Right lobe of liver (tissue), 6 donors: Measurements from ENCODE around the gene ARHGAP27. TPM values are rescaled to one million over a fixed set of nuclear protein-coding genes. Genes with fewer than 3 reads are reported as not detected.

ENCODE experiments used
- ATAC-seq, 4 donors: fragments of 200-7000 bp; cut with Tn5 transposase; one replicate each; pipeline ENCODE4 v1.9.1; 2020; ENCODE audit warnings: mild to moderate bottlenecking in 4 of 4, moderate library complexity in 4 of 4
- DNase-seq, 3 donors: peaks; one replicate each; pipeline ENCODE4 v3.0.0-alpha.2; 2020
- H3K27ac ChIP-seq, 3 donors: fragments of 200-600 bp; one replicate each; pipeline ENCODE4 v1.8.0; 2022
- H3K27me3 ChIP-seq, 2 donors: fragments of 200-600 bp; one replicate each; pipeline ENCODE4 v1.8.0; 2022
- H3K36me3 ChIP-seq, 4 donors: fragments of 200-600 bp; sonication (generic) in 1 of 4; one replicate each; pipeline versions ENCODE4 v1.5.1 to v1.8.0; 2017 to 2022; ENCODE audit warnings: control low read depth in 1 of 4
- H3K4me1 ChIP-seq, 4 donors: fragments of 200-600 bp; sonication (generic) in 1 of 4; one replicate each; pipeline versions ENCODE4 v1.5.1 to v1.8.0; 2017 to 2022; ENCODE audit warnings: control low read depth in 1 of 4
- H3K4me3 ChIP-seq, 3 donors: fragments of 200-600 bp; one replicate each; pipeline ENCODE4 v1.8.0; 2022
- H3K9me3 ChIP-seq, 4 donors: fragments of 200-600 bp; sonication (generic) in 1 of 4; one replicate each; pipeline versions ENCODE4 v1.5.1 to v1.8.0; 2017 to 2022; ENCODE audit warnings: control low read depth in 1 of 4
- POLR2A ChIP-seq: fragments of 450-650 bp; IDR thresholded peaks from one replicate; pipeline ENCODE4 v1.6.1; 2017; ENCODE audit warnings: antibody characterized with exemption, mild to moderate bottlenecking
- WGBS: methylation state at CpG from one replicate; pipeline ENCODE4 v1.1.6; 2018; ENCODE audit warnings: low coverage, low lambda C conversion rate; ENCODE audit not compliant: insufficient coverage; ENCODE audit errors: missing lambda C conversion rate; 5-methylcytosine and 5-hydroxymethylcytosine counted together
- intact Hi-C, 2 donors: fragments of 100-400 bp; cut with DNase I; formaldehyde crosslinking; loops; one replicate each; pipeline versions ENCODE4 v1.11.2 to v1.14.1; 2022
- total RNA-seq, 6 experiments: library from RNA; depleted of rRNA in 2 of 6; stranded (reverse); fragments of >200 nt in 2 of 6; fragmentation: NEBNext Ultra II Directional in 3 of 6; extraction: Animal tissue kit (Norgen Biotek cat#: 25700) in 3 of 6; gene quantifications; one replicate each; pipeline versions ENCODE4 v1.1.0 to v1.2.4, GENCODE V29; 2016 to 2023
- TF ChIP-seq, protein P1 (sequence below), 4 donors: fragments of 200-600 bp in 3 of 4; fragments of 450-650 bp in 1 of 4; IDR thresholded peaks; one replicate each; pipeline versions ENCODE4 v1.5.1 to v1.8.0; 2016 to 2022; ENCODE audit warnings: antibody characterized with exemption in 4 of 4, mild to moderate bottlenecking in 2 of 4
- donor health status: DM: no; HTN: yes; CAD: no.
- donor health status: DM: no; HTN: no; CAD: no.
- donor health status: DM: no; HTN: no; CAD: no.
- donor health status: DM: no; HTN: yes; CAD: no.
- donor health status: DM: no; HTN: yes; CAD: no.

The ARHGAP27 gene
- total RNA-seq, 6 experiments from 2014 or later = 4.9 to 9.3 (median 6.8) TPM

DNA sequence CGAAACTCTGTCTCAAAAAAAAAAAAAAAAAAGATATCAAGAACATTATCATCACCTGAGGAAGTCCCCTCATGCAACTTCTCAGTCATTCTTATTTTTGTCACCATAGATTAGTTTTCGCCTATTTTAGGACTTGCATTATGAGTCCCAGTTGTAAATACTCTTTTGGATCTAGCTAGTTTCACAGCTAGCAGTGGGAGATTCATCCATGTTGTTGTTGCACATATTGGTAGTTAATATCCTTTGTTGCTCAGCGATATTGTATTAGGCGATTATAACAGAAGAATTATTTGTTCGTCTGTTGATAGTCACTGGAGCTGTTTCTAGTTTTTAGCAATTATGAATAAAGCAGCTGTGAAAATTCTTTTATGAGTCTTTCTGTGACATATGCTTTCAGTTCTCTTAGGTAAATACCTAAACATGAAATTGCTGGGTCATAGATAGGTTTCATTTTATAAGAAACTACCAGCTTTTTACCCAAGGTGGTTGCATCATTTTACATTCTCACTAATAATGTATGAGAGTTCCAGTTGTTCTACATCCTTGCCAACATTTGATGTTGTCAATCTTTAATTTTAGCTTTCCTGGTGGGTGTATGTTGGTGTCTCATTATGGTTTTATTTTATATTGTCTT lies 75.2 kb downstream of the ARHGAP27 start:
- Histone ChIP-seq H3K27ac (no peak overlapping the region), H3K4me3 (no peak overlapping the region), H3K4me1 (no peaks in the 10 kb centered on the region), H3K27me3 (no peaks in the 10 kb centered on the region), H3K9me3 (no peaks in the 10 kb centered on the region), H3K36me3 (no peaks in the 10 kb centered on the region)
- WGBS = 81% methylated on average over 5 of the region's 5 CpGs
- DNase-seq = no peak
- no peak for ATAC-seq
- no peak for TF ChIP-seq POLR2A
- TF ChIP-seq, protein P1, sequence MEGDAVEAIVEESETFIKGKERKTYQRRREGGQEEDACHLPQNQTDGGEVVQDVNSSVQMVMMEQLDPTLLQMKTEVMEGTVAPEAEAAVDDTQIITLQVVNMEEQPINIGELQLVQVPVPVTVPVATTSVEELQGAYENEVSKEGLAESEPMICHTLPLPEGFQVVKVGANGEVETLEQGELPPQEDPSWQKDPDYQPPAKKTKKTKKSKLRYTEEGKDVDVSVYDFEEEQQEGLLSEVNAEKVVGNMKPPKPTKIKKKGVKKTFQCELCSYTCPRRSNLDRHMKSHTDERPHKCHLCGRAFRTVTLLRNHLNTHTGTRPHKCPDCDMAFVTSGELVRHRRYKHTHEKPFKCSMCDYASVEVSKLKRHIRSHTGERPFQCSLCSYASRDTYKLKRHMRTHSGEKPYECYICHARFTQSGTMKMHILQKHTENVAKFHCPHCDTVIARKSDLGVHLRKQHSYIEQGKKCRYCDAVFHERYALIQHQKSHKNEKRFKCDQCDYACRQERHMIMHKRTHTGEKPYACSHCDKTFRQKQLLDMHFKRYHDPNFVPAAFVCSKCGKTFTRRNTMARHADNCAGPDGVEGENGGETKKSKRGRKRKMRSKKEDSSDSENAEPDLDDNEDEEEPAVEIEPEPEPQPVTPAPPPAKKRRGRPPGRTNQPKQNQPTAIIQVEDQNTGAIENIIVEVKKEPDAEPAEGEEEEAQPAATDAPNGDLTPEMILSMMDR (IDR thresholded peaks at IDR 0.05) = no peak
- intact Hi-C loops = no loop called here

DNA sequence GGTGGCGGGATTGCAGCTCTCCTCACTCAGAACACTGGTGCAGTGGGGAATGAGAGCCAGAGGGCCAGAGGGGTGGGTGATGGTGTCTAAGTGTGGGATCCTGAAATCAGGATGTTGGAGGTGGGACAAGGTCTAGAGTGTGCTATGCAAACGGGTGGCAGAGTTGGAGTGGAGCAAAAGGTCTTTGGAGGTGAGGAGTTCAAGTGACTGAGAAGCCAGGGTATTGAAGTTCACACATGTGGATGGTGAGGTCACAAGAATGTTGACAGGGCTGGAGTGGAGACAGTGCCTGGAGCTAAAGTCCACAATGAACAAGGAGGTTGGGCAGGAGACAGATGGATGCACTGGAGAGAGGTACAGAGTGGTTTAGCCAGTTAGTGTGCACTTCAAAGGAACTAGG lies 77.6 kb downstream of the ARHGAP27 start:
- ATAC-seq (no peak), DNase-seq (peak in 1 of 3 donors; percentile 14)
- no peaks in the 10 kb centered on the region for H3K36me3 ChIP-seq
- H3K27me3 ChIP-seq = no peaks in the 10 kb centered on the region
- intact Hi-C loops = no loop called here
- no peak for TF ChIP-seq POLR2A
- TF ChIP-seq, protein P1 (IDR thresholded peaks at IDR 0.05) = no peak
- no peaks in the 10 kb centered on the region for H3K4me1 ChIP-seq
- 59% methylated on average over 2 of the region's 2 CpGs for WGBS
- H3K27ac ChIP-seq = no peak overlapping the region
- no peak overlapping the region for H3K4me3 ChIP-seq
- no peaks in the 10 kb centered on the region for H3K9me3 ChIP-seq

DNA sequence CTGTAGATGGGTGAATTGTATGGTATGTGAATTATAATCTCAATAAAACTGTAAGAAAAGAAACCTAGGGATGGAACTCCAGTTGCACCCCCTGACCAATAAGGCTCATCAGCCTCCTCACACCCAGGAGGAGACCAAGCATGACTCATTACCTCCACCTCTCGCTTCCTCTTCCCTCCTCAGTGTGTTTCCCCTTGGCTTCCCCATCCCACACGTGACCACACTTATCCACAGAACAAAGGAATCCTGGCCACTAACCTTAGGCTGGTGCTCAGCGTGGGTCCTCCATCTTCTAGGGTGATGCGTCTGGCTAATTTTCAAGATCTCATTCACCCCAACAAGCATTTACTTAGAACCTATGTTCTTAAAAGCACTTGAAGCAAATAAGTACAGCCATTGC lies 79.6 kb downstream of the ARHGAP27 start:
- H3K4me3 ChIP-seq = no peak overlapping the region
- intact Hi-C loops = no loop called here
- ATAC-seq = no peak
- peak in 1 of 3 donors; percentile 16 for DNase-seq
- H3K9me3 ChIP-seq = no peaks in the 10 kb centered on the region
- H3K27ac ChIP-seq = no peak overlapping the region
- TF ChIP-seq, protein P1 (IDR thresholded peaks at IDR 0.05) = no peak
- no peak for TF ChIP-seq POLR2A
- no peaks in the 10 kb centered on the region for H3K36me3 ChIP-seq
- WGBS = 67% methylated on average over 4 of the region's 4 CpGs
- H3K4me1 ChIP-seq = no peaks in the 10 kb centered on the region
- no peaks in the 10 kb centered on the region for H3K27me3 ChIP-seq

DNA sequence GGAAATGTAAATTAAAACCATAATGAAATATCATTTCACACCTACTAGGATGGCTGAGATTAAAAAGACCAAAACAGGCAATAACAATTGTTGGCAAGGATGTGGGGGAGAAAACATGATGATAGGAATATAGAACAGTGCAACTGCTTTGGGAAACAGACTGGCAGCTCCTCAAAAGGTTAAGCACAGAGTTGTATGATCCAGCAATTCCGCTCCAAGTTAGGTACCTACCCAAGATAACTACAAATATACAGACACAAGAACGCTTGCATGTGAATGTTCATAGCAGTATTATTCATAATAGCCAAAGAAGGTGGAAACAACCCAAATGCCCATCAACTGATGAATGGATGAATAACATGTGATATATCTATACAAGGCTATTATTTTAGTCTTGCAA lies 80.8 kb downstream of the ARHGAP27 start:
- TF ChIP-seq, protein P1 (IDR thresholded peaks at IDR 0.05) = no peak
- TF ChIP-seq POLR2A = no peak

More for the DNA sequence above, 80.8 kb downstream of the ARHGAP27 start:
- no peak for ATAC-seq
- Histone ChIP-seq H3K9me3 (no peaks in the 10 kb centered on the region), H3K27ac (no peak overlapping the region), H3K4me3 (no peak overlapping the region), H3K4me1 (no peaks in the 10 kb centered on the region), H3K27me3 (no peaks in the 10 kb centered on the region), H3K36me3 (no peaks in the 10 kb centered on the region)
- DNase-seq = no peak
- intact Hi-C loops = no loop called here
- WGBS = 83% methylated on average over 2 of the region's 2 CpGs
